WI38 (cell line): ENCODE results near the gene SPAG9.

Source experiments
- H3K4me3 ChIP-seq: 2 replicates; pipeline ENCODE4 v1.5.1; 2011; ENCODE audit warnings: low read depth, mild to moderate bottlenecking, control low read depth, low read length
- CTCF ChIP-seq: IDR thresholded peaks from 2 replicates; pipeline ENCODE4 v1.5.1; 2012; ENCODE audit warnings: low read depth, mild to moderate bottlenecking, control low read depth, low read length

SPAG9 gene

GRCh38 chr17:50931144-50931908, 189.3 kb downstream of the SPAG9 start:
- H3K4me3 ChIP-seq = peak overlapping the region; percentile 53

GRCh38 chr17:50928646-50929045, 192.0 kb downstream of the SPAG9 start:
- TF ChIP-seq CTCF = no peak
- no peak overlapping the region for H3K4me3 ChIP-seq

More at GRCh38 chr17:50931144-50931908, 189.3 kb downstream of the SPAG9 start:
- TF ChIP-seq CTCF = no peak

GRCh38 chr17:50927287-50927686, 193.4 kb downstream of the SPAG9 start:
- no peak overlapping the region for H3K4me3 ChIP-seq
- TF ChIP-seq CTCF = no peak

- TF ChIP-seq CTCF = no peak
- H3K4me3 ChIP-seq = no peak overlapping the region
Measured at GRCh38 chr17:50926523-50926922, 194.1 kb downstream of the SPAG9 start.

- TF ChIP-seq CTCF = no peak
- no peak overlapping the region for H3K4me3 ChIP-seq
Measured at GRCh38 chr17:50925296-50925891, 195.3 kb downstream of the SPAG9 start.

- TF ChIP-seq CTCF = no peak
- no peak overlapping the region for H3K4me3 ChIP-seq
Measured at GRCh38 chr17:50924800-50925199, 195.9 kb downstream of the SPAG9 start.

- no peak overlapping the region for H3K4me3 ChIP-seq
- TF ChIP-seq CTCF = no peak
Measured at GRCh38 chr17:50924300-50924699, 196.4 kb downstream of the SPAG9 start.
